Motor neuron (in vitro differentiated cells): ENCODE results near the gene FLRT2. TPM values are rescaled to one million over a fixed set of nuclear protein-coding genes. Genes with fewer than 3 reads are reported as not detected.

Experiments
- ATAC-seq, 8 experiments: fragments of 200-7000 bp; cut with Tn5 transposase; replicated peaks in 6 of 8; 2 replicates each; pipeline ENCODE4 v1.8.0; 2021; ENCODE audit warnings: mild to moderate bottlenecking in 8 of 8, moderate library complexity in 8 of 8
- H3K27ac ChIP-seq, 2 donors: fragments of 250-450 bp; sonication (Bioruptor Pico); 2 replicates each; pipeline ENCODE4 v1.9.0; 2021; ENCODE audit warnings: antibody characterized with exemption in 2 of 2, mild to moderate bottlenecking in 2 of 2, moderate library complexity in 1 of 2
- H3K4me1 ChIP-seq, 2 donors: fragments of 250-450 bp; sonication (Bioruptor Pico); replicated peaks in 1 of 2; 2 replicates each; pipeline ENCODE4 v1.6.1; 2021; ENCODE audit warnings: antibody characterized with exemption in 2 of 2, mild to moderate bottlenecking in 2 of 2, moderate library complexity in 1 of 2
- H3K4me3 ChIP-seq, 5 donors: fragments of 250-450 bp; sonication (Bioruptor Pico); 2 replicates each; pipeline ENCODE4 v1.9.0; 2021; ENCODE audit warnings: antibody characterized with exemption in 5 of 5, mild to moderate bottlenecking in 5 of 5, moderate library complexity in 4 of 5
- WGBS, 10 experiments: fragments of 450-650 bp; shearing (Covaris generic); methylation state at CpG; one replicate each; pipeline ENCODE4 v1.0.0; 2022; 5-methylcytosine and 5-hydroxymethylcytosine counted together
- in situ Hi-C, 9 experiments: fragments of 400-800 bp; cut with MboI; loops; one replicate each; pipeline ENCODE4 v1.15.0; 2021; ENCODE audit warnings: low sequenced_read_pairs in 9 of 9, low pct_unique_long_range_greater_than_20kb in 2 of 9; ENCODE audit not compliant: unreplicated experiment in 9 of 9
- total RNA-seq, 8 experiments: library from RNA; unstranded; fragments of 300-600 nt; gene quantifications; 2 replicates each; pipeline versions ENCODE4 v1.2.3 to v1.2.4, GENCODE V29; 2022

Gene FLRT2
- total RNA-seq, 8 experiments from 2014 or later, result 2.6 to 164 (median 12.1) TPM

DNA sequence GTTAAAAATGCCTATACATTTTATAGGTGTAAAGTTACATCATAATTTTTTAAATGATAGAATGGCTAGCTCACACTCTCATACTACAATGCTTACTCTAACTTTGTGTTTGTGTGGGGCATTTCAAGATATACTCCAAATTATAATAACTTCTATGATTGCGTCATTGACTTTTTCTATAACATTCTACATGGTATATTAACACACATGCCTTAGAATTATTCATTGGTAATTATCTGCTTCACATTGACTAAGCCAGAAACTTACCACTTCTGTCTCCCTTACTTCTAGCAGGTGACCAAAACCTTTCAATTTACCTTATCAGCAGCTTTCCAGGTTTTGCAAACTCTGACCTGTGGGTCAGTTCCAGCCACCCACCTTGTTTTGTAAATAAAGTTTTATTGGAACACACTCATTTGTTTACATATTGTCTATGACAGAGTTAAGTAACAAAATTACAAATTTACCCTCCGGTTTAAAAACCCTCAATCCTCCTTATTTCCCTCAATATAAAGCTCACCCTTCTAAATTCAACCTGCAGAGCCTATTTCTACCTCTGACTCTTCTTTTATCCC is 12.7 kb upstream of the FLRT2 start:
- H3K4me3 ChIP-seq, result no peak overlapping the region
- WGBS, 10 experiments, result 50 to 100% (median 90%) methylated on average over 1 to 2 of the region's 2 CpGs; no CpG with 5 or more reads in 3 of the 10 experiments
- ATAC-seq, result peak in 1 of 8 experiments; percentile 12
- in situ Hi-C loops, result loop anchor here in 1 of 9 experiments (25.0 kb wide), 1 partner anchor 305 kb away; no protein-coding TSS in a partner anchor
- H3K27ac ChIP-seq, result no peak overlapping the region
- no peaks in the 10 kb centered on the region for H3K4me1 ChIP-seq

DNA sequence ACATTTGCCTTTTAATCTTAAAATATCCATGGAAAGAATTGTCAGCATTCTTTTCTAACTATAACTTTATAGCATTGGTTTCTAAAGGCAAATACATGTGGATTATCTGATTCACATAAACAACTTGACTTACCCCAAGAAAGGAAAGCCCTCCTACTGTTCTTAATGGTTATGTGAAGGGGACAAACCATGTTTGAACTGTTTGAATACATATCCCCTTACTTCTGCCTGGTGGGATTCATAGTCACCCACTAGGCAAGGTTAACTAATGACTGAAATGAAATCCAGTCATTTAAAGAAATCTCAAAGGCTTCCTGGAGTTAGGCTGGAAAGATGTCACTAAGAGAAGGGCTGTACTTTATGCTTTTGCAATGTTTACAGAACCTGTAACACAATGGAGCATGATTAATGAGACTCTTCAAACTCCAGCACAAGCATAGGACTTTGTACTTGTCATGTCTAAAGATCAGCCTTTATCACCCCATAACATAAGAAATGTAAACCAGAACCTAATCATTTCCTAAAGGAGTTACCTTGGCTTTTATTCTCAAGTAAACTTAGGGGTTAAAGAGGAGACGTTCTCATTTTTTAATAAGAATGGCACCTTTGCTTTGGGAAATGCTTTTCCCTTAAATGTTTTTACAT is 10.2 kb upstream of the FLRT2 start:
- Histone ChIP-seq H3K4me3 (no peak overlapping the region), H3K27ac (no peak overlapping the region), H3K4me1 (no peaks in the 10 kb centered on the region)
- no peak for ATAC-seq
- in situ Hi-C loops, result loop anchor here in 1 of 9 experiments (10.0 to 25.0 kb wide), 2 partner anchors 105 to 307 kb away; no protein-coding TSS in a partner anchor
- 69 to 100% (median 79%) methylated on average over 1 of the region's 1 CpG; no CpG with 5 or more reads in 4 of the 10 experiments for WGBS, 10 experiments

DNA sequence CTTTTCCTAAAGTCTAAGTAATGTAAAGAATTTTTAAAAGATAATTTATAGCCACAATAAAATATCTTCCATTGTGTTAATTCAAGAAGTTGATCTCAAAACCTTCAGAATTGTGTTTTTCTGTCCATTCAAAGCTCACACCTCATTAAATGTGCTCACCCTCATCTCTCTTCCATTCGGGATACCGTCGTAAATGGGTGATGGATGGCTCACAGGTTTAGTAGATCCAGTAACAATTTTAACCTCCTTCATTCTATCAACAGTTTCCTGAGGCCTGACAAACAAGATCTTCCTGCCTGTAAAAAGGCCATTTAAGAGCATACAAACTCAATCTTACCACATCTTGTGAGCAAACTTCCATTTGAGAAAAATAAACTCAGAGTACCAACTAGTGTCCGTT is 9.4 kb upstream of the FLRT2 start:
- ATAC-seq, result no peak
- in situ Hi-C loops, result loop anchor here in 1 of 9 experiments (10.0 to 25.0 kb wide), 2 partner anchors 106 to 308 kb away; no protein-coding TSS in a partner anchor
- 58 to 100% (median 80%) methylated on average over 1 to 4 of the region's 4 CpGs; no CpG with 5 or more reads in 2 of the 10 experiments for WGBS, 10 experiments
- Histone ChIP-seq H3K27ac (no peak overlapping the region), H3K4me1 (no peaks in the 10 kb centered on the region), H3K4me3 (no peak overlapping the region)

DNA sequence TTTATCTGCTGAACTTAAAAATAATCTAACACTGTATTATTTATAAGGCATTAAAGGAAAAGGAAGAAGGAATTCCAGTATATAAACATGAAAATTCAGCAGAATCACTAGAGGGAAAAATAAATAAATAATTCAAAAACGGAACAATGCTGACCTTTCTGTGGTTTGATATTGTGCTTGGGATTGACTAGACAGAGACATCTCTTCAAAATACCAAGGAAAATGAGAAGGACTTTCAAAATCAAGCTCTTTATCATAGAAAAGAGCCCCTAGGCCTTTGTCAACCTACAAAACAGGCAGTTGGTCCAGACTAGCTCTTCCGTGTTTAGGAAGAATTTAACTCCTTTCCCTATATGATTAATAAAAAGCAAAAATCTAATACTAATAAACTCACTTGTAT is 6.3 kb upstream of the FLRT2 start:
- whole genome bisulfite sequencing, 10 experiments, result 79 to 100% (median 95%) methylated on average over 1 to 2 of the region's 2 CpGs; no CpG with 5 or more reads in 1 of the 10 experiments
- no peak for ATAC-seq
- in situ Hi-C loops, result loop anchor here in 1 of 9 experiments (10.0 to 25.0 kb wide), 2 partner anchors 109 to 311 kb away; no protein-coding TSS in a partner anchor

DNA sequence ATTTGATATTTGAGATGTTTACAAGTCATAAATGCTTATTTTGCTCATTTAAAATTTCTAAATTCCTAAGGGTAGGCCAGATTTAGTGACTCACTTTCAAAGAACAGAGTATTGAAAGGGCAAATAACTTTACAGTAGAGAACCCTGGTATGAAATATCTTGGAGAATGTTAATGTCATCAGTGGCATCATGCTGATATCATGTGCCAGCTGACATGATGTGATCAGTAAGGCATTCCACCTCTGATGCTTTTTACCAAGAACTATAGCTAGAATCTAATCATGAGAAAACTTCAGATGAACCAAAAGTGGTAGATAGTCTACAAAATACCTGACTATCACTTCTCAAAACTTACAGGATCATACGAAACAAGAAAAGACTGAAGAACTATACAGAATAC is 2.9 kb upstream of the FLRT2 start:
- 40 to 100% (median 100%) methylated on average over 1 of the region's 1 CpG; no CpG with 5 or more reads in 2 of the 10 experiments for WGBS, 10 experiments
- Histone ChIP-seq H3K4me3 (peak overlapping the region in 1 of 5 donors; percentile 66), H3K4me1 (peaks cover 0 to 8% of the 10 kb centered on the region in 2 donors), H3K27ac (no peak overlapping the region)
- ATAC-seq, result no peak
- in situ Hi-C loops, result loop anchor here in 2 of 9 experiments (10.0 to 25.0 kb wide), 2 partner anchors 112 to 535 kb away; no protein-coding TSS in a partner anchor

More for the DNA sequence above, 6.3 kb upstream of the FLRT2 start:
- H3K27ac ChIP-seq, result no peak overlapping the region
- peaks cover 0 to 8% of the 10 kb centered on the region in 2 donors for H3K4me1 ChIP-seq
- no peak overlapping the region for H3K4me3 ChIP-seq

DNA sequence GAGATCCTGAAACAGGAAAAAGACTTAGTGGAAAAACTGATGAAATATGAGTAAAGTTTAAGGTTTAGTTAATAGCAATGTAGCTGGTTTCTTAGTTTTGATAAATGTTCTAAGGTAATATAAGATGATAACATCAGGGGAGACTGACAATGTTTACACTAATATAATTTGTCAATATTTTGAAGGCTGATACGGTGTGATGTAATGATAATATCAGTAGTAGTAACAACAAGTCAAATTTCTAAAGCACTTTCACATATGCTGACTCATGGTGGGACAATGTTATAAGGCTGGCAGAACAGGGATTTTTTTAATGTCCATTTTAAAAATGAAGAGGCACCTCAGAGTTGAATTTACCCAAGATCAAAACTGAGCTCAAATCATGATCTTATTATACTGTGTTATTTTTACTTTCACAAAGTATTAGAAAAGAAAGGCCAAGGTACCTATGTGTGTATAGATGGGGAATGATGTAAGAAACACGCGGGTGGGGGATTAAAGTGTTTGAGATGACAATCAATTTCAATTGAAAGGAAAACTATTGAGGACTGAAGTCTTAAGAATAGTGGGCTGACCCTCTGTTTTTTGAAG is 2.4 kb upstream of the FLRT2 start:
- Histone ChIP-seq H3K4me3 (peak overlapping the region in 4 of 5 donors; percentile 63 to 81 (median 70)), H3K27ac (no peak overlapping the region), H3K4me1 (peaks cover 0 to 8% of the 10 kb centered on the region in 2 donors)
- no peak for ATAC-seq
- in situ Hi-C loops, result loop anchor here in 2 of 9 experiments (10.0 to 25.0 kb wide), 2 partner anchors 113 to 535 kb away; no protein-coding TSS in a partner anchor
- 11 to 100% (median 76%) methylated on average over 1 to 3 of the region's 3 CpGs; no CpG with 5 or more reads in 1 of the 10 experiments for WGBS, 10 experiments

DNA sequence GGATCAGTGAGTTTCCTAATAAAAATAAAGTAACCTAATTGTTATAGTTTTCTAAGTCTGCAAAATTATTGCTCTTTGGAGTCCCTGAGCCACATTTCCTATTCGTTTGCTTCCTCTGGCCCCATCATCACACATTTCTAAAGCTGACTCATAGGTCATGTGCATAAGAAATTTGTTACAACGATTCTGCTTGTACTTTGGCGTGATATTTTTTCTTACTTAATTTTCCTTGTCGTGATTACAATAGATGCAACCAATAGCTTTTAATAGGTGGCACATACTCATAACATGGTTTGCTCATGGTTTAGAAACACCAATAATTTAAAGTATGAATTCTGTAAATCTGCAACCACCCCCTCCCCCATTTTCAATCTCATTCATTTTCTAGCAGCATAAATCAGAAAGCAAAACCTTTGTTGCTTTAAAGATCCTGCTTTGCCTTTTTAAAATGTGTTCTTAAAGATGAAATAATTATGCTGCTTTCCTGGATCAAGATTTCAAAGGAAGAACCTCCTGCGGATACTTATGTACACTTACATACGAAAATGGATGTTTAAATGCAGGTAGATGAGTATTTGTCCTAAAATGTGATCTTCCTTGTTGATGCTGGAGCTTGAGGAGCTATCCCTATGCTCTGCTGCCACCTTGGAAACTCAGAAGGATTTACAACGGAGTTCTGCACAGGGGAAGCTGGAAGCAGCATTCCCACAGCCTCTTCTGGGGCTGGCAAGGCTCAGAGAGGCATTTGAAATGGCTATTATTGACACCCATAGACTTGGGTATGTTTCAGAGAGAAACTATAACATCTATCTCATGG is 1.7 kb upstream of the FLRT2 start:
- in situ Hi-C loops, result loop anchor here in 2 of 9 experiments (10.0 to 25.0 kb wide), 2 partner anchors 113 to 534 kb away; no protein-coding TSS in a partner anchor
- Histone ChIP-seq H3K27ac (no peak overlapping the region), H3K4me1 (peaks cover 0 to 8% of the 10 kb centered on the region in 2 donors), H3K4me3 (peak overlapping the region; percentile 63 to 81 (median 66))
- WGBS, 10 experiments, result 0 to 45% (median 23%) methylated on average over 3 to 7 of the region's 7 CpGs
- ATAC-seq, result peak; percentile 6 to 52 (median 46)

DNA sequence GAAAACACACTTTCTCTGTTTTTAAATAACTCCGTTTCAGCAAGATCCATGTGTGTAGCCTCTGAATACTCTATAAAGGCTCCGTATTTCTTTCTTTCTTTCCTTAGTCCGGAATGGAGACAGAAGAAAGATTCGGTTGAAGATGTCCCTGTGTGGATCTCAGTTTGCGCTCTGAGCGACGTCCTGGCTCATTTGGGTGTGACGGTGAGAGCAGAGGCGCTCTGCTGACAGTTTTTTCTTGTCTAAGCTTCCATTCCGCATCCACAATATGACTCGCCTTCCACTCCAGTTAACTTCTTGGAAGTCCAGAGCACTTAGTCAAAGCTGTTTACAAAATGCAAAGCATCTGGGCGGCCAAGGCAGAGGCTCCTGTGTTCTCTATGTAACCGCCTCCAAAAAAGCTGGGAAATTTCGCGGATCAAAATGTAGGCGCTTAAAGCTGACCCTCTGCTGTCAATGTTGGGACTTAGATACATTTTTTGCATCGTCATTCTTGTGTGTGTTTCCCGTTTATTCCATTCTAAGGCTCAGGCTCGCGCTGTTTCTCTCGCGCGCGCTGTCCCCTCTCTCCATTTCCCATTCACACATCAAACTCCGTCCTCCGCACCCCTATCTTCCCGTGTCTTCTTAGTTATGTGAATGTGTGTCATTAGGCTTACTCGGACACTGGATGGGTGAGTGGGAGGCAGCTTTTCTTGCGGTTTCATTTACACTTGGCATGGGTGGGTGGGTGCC is 880 bp upstream of the FLRT2 start:
- Histone ChIP-seq H3K4me3 (peak overlapping the region; percentile 63 to 81 (median 66)), H3K27ac (no peak overlapping the region), H3K4me1 (peaks cover 0 to 8% of the 10 kb centered on the region in 2 donors)
- ATAC-seq, result peak in 6 of 8 experiments; percentile 1 to 11 (median 4)
- 0 to 13% (median 2%) methylated on average over 1 to 29 of the region's 29 CpGs for WGBS, 10 experiments
- in situ Hi-C loops, result loop anchor here in 2 of 9 experiments (10.0 to 25.0 kb wide), 2 partner anchors 114 to 533 kb away; no protein-coding TSS in a partner anchor

DNA sequence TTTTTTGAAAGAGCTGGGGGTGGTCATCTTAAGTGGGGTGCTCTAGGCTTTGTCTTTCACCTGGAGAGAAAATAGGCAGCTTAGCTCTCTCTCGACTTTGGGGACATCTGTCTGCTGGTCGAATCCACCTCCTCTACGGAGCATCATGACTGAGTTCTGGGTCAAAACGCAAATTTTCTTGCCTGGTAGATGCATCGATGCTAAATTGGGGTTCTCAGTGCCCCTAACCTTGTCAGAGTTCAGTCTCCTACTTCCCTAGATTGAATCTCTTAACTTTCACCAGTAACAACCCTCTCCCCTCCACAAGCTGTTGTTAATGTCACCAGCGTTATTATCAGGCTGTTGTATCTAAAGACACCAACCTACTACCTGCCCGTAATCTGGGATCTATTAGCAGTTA is 682 bp downstream of the FLRT2 start:
- 0 to 20% (median 0%) methylated on average over 1 to 6 of the region's 7 CpGs for WGBS, 10 experiments
- Histone ChIP-seq H3K27ac (no peak overlapping the region), H3K4me1 (peaks cover 0 to 8% of the 10 kb centered on the region in 2 donors), H3K4me3 (peak overlapping the region; percentile 63 to 81 (median 66))
- ATAC-seq, result no peak
- in situ Hi-C loops, result loop anchor here in 2 of 9 experiments (25.0 kb wide), 1 partner anchor 532 kb away; no protein-coding TSS in a partner anchor

DNA sequence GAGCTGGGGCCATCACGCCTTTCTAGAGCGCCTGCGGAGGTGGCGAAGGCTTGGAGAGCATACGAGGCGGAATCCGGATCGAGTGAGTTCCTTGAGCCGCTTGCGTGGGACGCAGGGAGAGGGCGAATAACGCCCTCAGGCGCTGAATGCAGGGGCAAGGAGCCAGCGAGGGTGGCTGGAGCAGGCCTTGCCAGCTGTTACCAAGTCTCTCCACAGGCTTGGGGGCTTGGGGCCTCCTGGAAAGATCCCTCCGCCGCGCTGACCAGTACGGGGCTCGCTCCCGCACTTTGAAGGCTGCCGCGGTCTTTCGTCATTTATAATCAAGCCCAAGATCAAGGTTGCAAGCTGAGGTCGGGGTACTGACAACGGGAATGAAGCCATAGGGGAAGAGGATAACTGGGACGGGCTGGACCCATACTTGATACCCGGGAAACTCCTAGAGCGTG is 1.2 kb downstream of the FLRT2 start:
- peak overlapping the region; percentile 63 to 81 (median 66) for H3K4me3 ChIP-seq
- peaks cover 0 to 8% of the 10 kb centered on the region in 2 donors for H3K4me1 ChIP-seq
- in situ Hi-C loops, result loop anchor here in 2 of 9 experiments (25.0 kb wide), 1 partner anchor 531 kb away; no protein-coding TSS in a partner anchor
- H3K27ac ChIP-seq, result no peak overlapping the region
- peak; percentile 7 to 52 (median 26) for ATAC-seq
- WGBS, 10 experiments, result 0 to 16% (median 2%) methylated on average over 2 to 18 of the region's 29 CpGs; no CpG with 5 or more reads in 4 of the 10 experiments

DNA sequence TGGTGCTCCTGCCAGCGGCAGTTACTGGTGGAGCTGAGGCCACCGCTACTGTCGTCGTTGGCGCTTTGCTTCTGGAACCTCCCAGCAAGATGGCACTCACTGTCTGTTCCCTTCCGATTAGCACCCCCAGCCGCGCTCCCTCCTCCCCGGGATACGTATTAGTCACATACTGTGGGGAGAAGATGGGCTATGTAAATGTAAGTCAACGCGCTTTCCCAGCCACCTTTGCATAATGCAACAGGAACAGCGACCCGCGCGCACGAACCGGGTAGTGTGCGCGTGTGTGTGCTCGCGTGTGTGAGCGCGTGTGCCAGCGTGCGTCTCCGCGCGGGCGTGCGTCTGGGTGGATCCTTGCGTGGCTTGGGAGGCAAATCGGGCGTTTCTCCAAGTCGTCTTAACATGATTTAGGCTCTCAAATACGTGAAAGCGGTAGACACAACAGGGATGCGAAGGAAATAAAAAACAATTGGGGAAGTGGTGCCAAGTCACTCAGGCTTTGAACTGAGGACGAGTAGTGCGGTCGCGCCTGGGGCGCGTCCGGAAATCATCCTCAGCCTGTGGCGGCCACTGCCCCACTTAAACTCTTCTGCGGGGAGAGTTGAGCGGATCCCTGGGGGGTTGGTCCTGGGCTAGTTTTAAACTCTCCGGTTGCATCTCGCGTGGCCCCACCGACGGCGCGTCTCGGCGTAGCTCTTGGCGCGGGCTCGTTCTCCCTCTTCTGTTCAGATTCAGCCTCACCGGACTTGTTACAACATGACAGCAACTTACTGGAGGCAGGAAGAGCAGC is 1.8 kb downstream of the FLRT2 start:
- Histone ChIP-seq H3K4me1 (peaks cover 0 to 10% of the 10 kb centered on the region in 2 donors), H3K27ac (no peak overlapping the region), H3K4me3 (peak overlapping the region; percentile 63 to 81 (median 66))
- in situ Hi-C loops, result loop anchor here in 2 of 9 experiments (25.0 kb wide), 1 partner anchor 531 kb away; no protein-coding TSS in a partner anchor
- peak; percentile 36 to 58 (median 48) for ATAC-seq
- WGBS, 10 experiments, result 0 to 5% (median 0%) methylated on average over 1 to 32 of the region's 61 CpGs
